Neural cell (in vitro differentiated cells): Measurements from ENCODE around the gene UCMA.

Experiments used
- EZH2 ChIP-seq: fragments of 200-600, 300-800 bp; shearing (Covaris generic), sonication (generic); IDR thresholded peaks from 2 replicates; pipeline ENCODE4 v1.6.1; 2014; ENCODE audit warnings: antibody characterized with exemption, low read length, borderline replicate concordance, mild to moderate bottlenecking; ENCODE audit not compliant: insufficient read depth, poor library complexity, severe bottlenecking
- TF ChIP-seq, protein P1 (sequence below): IDR thresholded peaks from 2 replicates; pipeline ENCODE4 v1.6.1; 2012; ENCODE audit warnings: borderline replicate concordance
- TF ChIP-seq, protein P2 (sequence below): fragments of 450-650 bp; IDR thresholded peaks from 2 replicates; pipeline ENCODE4 v1.5.1; 2014; ENCODE audit warnings: antibody characterized with exemption, mild to moderate bottlenecking, moderate library complexity; ENCODE audit not compliant: poor library complexity, severe bottlenecking

DNA sequence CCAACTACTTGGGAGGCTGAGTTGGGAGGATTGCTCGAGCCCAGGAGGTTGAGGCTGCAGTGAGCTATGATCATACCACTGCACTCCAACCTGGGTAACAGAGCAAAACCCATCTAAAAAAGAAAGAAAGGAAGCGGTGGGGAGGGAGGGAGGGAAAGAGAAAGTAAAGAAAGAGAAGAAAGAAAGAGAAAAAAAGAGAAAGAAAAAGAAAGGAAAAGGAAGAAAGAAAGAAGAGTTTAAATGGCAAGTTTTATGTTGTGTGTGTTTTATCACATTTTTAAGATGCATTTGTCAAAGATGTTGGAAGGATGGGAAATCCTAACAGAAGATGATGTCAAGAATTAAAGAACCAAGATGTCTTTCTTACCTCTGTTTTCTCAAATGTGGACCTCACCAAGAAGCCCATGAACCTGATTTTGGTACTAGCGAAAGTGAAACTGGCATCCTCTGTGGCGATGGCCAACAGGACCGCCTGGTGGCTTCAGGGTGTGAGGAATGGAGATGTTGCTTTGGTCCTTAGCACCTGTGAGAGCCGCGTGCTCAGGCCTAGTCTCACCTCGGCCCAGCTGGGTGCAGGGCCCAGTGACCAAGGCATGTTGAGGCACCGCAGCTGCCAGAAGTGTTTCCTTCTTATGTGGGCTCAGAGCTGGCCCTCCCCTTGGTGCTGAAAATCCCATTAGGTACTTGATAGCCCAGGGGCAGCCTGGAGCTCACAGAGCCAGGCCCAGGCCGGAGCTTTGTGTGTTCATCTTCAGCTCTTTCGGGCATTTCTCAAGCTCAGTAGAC is 9.8 kb downstream of the UCMA start:
- TF ChIP-seq, protein P1, sequence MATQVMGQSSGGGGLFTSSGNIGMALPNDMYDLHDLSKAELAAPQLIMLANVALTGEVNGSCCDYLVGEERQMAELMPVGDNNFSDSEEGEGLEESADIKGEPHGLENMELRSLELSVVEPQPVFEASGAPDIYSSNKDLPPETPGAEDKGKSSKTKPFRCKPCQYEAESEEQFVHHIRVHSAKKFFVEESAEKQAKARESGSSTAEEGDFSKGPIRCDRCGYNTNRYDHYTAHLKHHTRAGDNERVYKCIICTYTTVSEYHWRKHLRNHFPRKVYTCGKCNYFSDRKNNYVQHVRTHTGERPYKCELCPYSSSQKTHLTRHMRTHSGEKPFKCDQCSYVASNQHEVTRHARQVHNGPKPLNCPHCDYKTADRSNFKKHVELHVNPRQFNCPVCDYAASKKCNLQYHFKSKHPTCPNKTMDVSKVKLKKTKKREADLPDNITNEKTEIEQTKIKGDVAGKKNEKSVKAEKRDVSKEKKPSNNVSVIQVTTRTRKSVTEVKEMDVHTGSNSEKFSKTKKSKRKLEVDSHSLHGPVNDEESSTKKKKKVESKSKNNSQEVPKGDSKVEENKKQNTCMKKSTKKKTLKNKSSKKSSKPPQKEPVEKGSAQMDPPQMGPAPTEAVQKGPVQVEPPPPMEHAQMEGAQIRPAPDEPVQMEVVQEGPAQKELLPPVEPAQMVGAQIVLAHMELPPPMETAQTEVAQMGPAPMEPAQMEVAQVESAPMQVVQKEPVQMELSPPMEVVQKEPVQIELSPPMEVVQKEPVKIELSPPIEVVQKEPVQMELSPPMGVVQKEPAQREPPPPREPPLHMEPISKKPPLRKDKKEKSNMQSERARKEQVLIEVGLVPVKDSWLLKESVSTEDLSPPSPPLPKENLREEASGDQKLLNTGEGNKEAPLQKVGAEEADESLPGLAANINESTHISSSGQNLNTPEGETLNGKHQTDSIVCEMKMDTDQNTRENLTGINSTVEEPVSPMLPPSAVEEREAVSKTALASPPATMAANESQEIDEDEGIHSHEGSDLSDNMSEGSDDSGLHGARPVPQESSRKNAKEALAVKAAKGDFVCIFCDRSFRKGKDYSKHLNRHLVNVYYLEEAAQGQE = no peak
- TF ChIP-seq, protein P2, sequence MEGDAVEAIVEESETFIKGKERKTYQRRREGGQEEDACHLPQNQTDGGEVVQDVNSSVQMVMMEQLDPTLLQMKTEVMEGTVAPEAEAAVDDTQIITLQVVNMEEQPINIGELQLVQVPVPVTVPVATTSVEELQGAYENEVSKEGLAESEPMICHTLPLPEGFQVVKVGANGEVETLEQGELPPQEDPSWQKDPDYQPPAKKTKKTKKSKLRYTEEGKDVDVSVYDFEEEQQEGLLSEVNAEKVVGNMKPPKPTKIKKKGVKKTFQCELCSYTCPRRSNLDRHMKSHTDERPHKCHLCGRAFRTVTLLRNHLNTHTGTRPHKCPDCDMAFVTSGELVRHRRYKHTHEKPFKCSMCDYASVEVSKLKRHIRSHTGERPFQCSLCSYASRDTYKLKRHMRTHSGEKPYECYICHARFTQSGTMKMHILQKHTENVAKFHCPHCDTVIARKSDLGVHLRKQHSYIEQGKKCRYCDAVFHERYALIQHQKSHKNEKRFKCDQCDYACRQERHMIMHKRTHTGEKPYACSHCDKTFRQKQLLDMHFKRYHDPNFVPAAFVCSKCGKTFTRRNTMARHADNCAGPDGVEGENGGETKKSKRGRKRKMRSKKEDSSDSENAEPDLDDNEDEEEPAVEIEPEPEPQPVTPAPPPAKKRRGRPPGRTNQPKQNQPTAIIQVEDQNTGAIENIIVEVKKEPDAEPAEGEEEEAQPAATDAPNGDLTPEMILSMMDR = no peak
- no peak for TF ChIP-seq EZH2
